Kidney (tissue), 14 donors: Measurements from ENCODE around the gene SMG5. TPM values are rescaled to one million over a fixed set of nuclear protein-coding genes. Genes with fewer than 3 reads are reported as not detected.

Source experiments
- DNase-seq, 5 donors: peaks; one replicate each; pipeline ENCODE4 v3.0.0-alpha.2; 2013 to 2020
- FAIRE-seq: peaks from 2 replicates; lab custom pipeline; 2012; peaks lifted over from hg19 to GRCh38; lab: Jason Lieb, UNC
- H3K27ac ChIP-seq, 2 donors: one replicate each; pipeline ENCODE4 v1.7.0; 2013; ENCODE audit warnings: low read depth in 2 of 2, low read length in 2 of 2, inconsistent platforms in 1 of 2
- H3K27me3 ChIP-seq: one replicate; pipeline ENCODE4 v1.7.1; 2013; ENCODE audit warnings: low read length, inconsistent platforms; ENCODE audit not compliant: control insufficient read depth, insufficient read depth
- H3K36me3 ChIP-seq, 3 donors: one replicate each; pipeline versions ENCODE4 v1.7.0 to v1.7.1; 2013; ENCODE audit warnings: low read length in 3 of 3, control low read depth in 1 of 3, inconsistent platforms in 1 of 3; ENCODE audit not compliant: insufficient read depth in 3 of 3, control insufficient read depth in 2 of 3
- H3K4me1 ChIP-seq, 3 donors: one replicate each; pipeline versions ENCODE4 v1.7.0 to v1.7.1; 2013; ENCODE audit warnings: low read length in 3 of 3, inconsistent platforms in 1 of 3, low read depth in 1 of 3; ENCODE audit not compliant: control insufficient read depth in 2 of 3, insufficient read depth in 2 of 3
- H3K4me3 ChIP-seq, 3 donors: one replicate each; pipeline versions ENCODE4 v1.7.0 to v1.8.1; 2013; ENCODE audit warnings: low read length in 3 of 3, control low read depth in 1 of 3, inconsistent platforms in 1 of 3
- H3K9ac ChIP-seq, 3 donors: one replicate each; pipeline versions ENCODE4 v1.7.0 to v1.7.1; 2013; ENCODE audit warnings: low read length in 3 of 3, control low read depth in 1 of 3, inconsistent platforms in 1 of 3
- H3K9me3 ChIP-seq, 3 donors: one replicate each; pipeline versions ENCODE4 v1.7.0 to v1.7.1; 2013; ENCODE audit warnings: low read length in 3 of 3, control low read depth in 1 of 3, inconsistent platforms in 1 of 3; ENCODE audit not compliant: control insufficient read depth in 2 of 3, insufficient read depth in 1 of 3
- CTCF ChIP-seq: IDR thresholded peaks from 3 replicates; pipeline ENCODE4 v1.5.1; 2012; ENCODE audit warnings: mild to moderate bottlenecking, moderate library complexity, borderline replicate concordance; ENCODE audit not compliant: insufficient read depth; ENCODE audit errors: extremely low read depth
- intact Hi-C: fragments of 100-400 bp; cut with DNase I; formaldehyde crosslinking; loops from one replicate; pipeline ENCODE4 v1.11.1; 2022
- polyA plus RNA-seq: library from polyadenylated mRNA; stranded (reverse); fragments of 350-450 nt; fragmentation: Illumina TruSeq; extraction: RNeasy Lipid Tissue Mini Kit (QIAGEN cat#74804); gene quantifications from one replicate; pipeline ENCODE4 v1.2.3, GENCODE V29; 2014; ENCODE audit warnings: low read depth, low replicate concordance; ENCODE audit not compliant: insufficient read depth
- total RNA-seq: library from RNA; stranded (reverse); fragmentation: NEBNext Ultra II Directional; extraction: Animal tissue kit (Norgen Biotek cat#: 25700); gene quantifications from one replicate; pipeline ENCODE4 v1.2.1, GENCODE V29; 2021
- donor health status: control.
- donor health status: control.
- donor health status: control.
- donor health status: control.
- donor health status: control.
- donor health status: DM: yes; HTN: yes; CAD: no.
- donor health status: Normal renal cell carcinoma (clear cell type).

SMG5 gene
- total and polyA plus RNA-seq, 2 donors from 2014 or later, result 46.1 to 69.5 TPM

GRCh38 chr1:156295391-156295947, 12.8 kb upstream of the SMG5 start, which contains the start of gene GLMP:
TSS of gene GLMP (minus strand) at chr1:156295679. CDS start at chr1:156295645, 34 bp downstream.
- Histone ChIP-seq H3K4me3 (peak within 1 kb of the TSS; percentile 71 to 93 (median 86)), H3K9ac (peak within 1 kb of the TSS; percentile 65 to 92 (median 89)), H3K27ac (peak within 1 kb of the TSS; percentile 41 to 68), H3K36me3 (peaks cover 0 to 2% (median 0%) of the 10 kb centered on the region in 3 donors), H3K27me3 (no peaks in the 10 kb centered on the region), H3K9me3 (no peaks in the 10 kb centered on the region), H3K4me1 (peaks cover 0 to 20% (median 13%) of the 10 kb centered on the region in 3 donors)
- DNase-seq, result peak; percentile 45 to 86 (median 68)
- no peak for TF ChIP-seq CTCF
- intact Hi-C loops, result no loop called here
- peak; percentile 3 for FAIRE-seq

GRCh38 chr1:156293895-156294294, 11.3 kb upstream of the SMG5 start:
- Histone ChIP-seq H3K4me3 (no peak overlapping the region), H3K9ac (no peak overlapping the region), H3K9me3 (no peaks in the 10 kb centered on the region), H3K36me3 (peaks cover 0 to 2% (median under 1%) of the 10 kb centered on the region in 3 donors), H3K27me3 (no peaks in the 10 kb centered on the region), H3K27ac (no peak overlapping the region), H3K4me1 (peaks cover 0 to 20% (median 13%) of the 10 kb centered on the region in 3 donors)
- intact Hi-C loops, result no loop called here
- TF ChIP-seq CTCF, result no peak
- FAIRE-seq (no peak), DNase-seq (no peak)

- TF ChIP-seq CTCF, result no peak
- H3K4me3 ChIP-seq, result no peak overlapping the region
- H3K9ac ChIP-seq, result no peak overlapping the region
- peaks cover 0 to 2% (median 2%) of the 10 kb centered on the region in 3 donors for H3K36me3 ChIP-seq
- no peaks in the 10 kb centered on the region for H3K27me3 ChIP-seq
- H3K4me1 ChIP-seq, result peaks cover 0 to 20% (median 13%) of the 10 kb centered on the region in 3 donors
- no peak overlapping the region for H3K27ac ChIP-seq
- H3K9me3 ChIP-seq, result no peaks in the 10 kb centered on the region
- DNase-seq (no peak), FAIRE-seq (no peak)
- intact Hi-C loops, result no loop called here
Observed at GRCh38 chr1:156293098-156293434, 10.4 kb upstream of the SMG5 start.
